Panc1 (cell line): Measurements from ENCODE around the gene SLC6A11. TPM values are rescaled to one million over a fixed set of nuclear protein-coding genes. Genes with fewer than 3 reads are reported as not detected.

Experiments used
- ATAC-seq: fragments of 200-7000 bp; cut with Tn5 transposase; 2 replicates; pipeline ENCODE4 v1.9.1; 2020; ENCODE audit warnings: mild to moderate bottlenecking, moderate library complexity
- BruUV-seq: library from RNA; stranded (reverse); fragments of 400-500 nt; replicated peaks from 2 replicates; lab custom pipeline; 2021; lab: Mats Ljungman, UMichigan
- CTCF ChIA-PET: fragments of 300-600 bp; sonication (Branson Sonifier 250); formaldehyde crosslinking; loops from one replicate; lab custom pipeline; 2022; ENCODE audit warnings: antibody characterized with exemption; lab: Charles Lee
- POLR2A ChIA-PET: fragments of 300-600 bp; sonication (Branson Sonifier 250); formaldehyde crosslinking; loops from one replicate; lab custom pipeline; 2022; ENCODE audit warnings: antibody characterized with exemption; lab: Charles Lee
- DNase-seq: peaks from one replicate; pipeline ENCODE4 v3.0.0-alpha.2; 2010; ENCODE audit warnings: low read depth, low spot score
- H3K27ac ChIP-seq: 2 replicates; pipeline ENCODE4 v1.5.1; 2011; ENCODE audit warnings: mild to moderate bottlenecking, low read length, inconsistent platforms
- H3K27me3 ChIP-seq: fragments of 200-500 bp; sonication (Bioruptor generic); 2 replicates; pipeline ENCODE4 v1.6.0; 2014; ENCODE audit warnings: low read length, inconsistent platforms; ENCODE audit not compliant: control insufficient read depth, insufficient read depth
- H3K36me3 ChIP-seq: fragments of 200-500 bp; sonication (Bioruptor generic); 2 replicates; pipeline ENCODE4 v1.5.1; 2014; ENCODE audit warnings: inconsistent platforms, mild to moderate bottlenecking, low read length, moderate library complexity; ENCODE audit not compliant: control insufficient read depth, insufficient read depth
- H3K4me1 ChIP-seq: 2 replicates; pipeline ENCODE4 v1.5.1; 2011; ENCODE audit warnings: inconsistent platforms, mild to moderate bottlenecking, low read length, moderate library complexity; ENCODE audit not compliant: control insufficient read depth, insufficient read depth
- H3K4me3 ChIP-seq, 2 experiments: 2 replicates each; pipeline ENCODE4 v1.5.1; 2011 to 2012; ENCODE audit warnings: low read depth in 2 of 2, low read length in 2 of 2, mild to moderate bottlenecking in 2 of 2, inconsistent platforms in 1 of 2, moderate library complexity in 1 of 2
- H3K9me3 ChIP-seq: fragments of 200-500 bp; sonication (Bioruptor generic); 2 replicates; pipeline ENCODE4 v1.5.1; 2014; ENCODE audit warnings: low read depth, mild to moderate bottlenecking, inconsistent platforms, low read length, moderate library complexity; ENCODE audit not compliant: control insufficient read depth, insufficient read depth
- CTCF ChIP-seq: fragments of 450-650 bp; IDR thresholded peaks from 2 replicates; pipeline ENCODE4 v1.5.1; 2017; ENCODE audit warnings: mild to moderate bottlenecking
- POLR2AphosphoS5 ChIP-seq: IDR thresholded peaks from 2 replicates; pipeline ENCODE4 v1.6.1; 2012; ENCODE audit warnings: mild to moderate bottlenecking, low read depth, low read length, moderate library complexity
- REST ChIP-seq, 2 experiments: IDR thresholded peaks; 2 replicates each; pipeline ENCODE4 v1.6.1; 2011 to 2012; ENCODE audit warnings: low read depth in 2 of 2, control low read depth in 1 of 2, low read length in 1 of 2, mild to moderate bottlenecking in 1 of 2, moderate library complexity in 1 of 2; ENCODE audit not compliant: insufficient read depth in 1 of 2
- SIN3A ChIP-seq: IDR thresholded peaks from 2 replicates; pipeline ENCODE4 v1.6.1; 2012; ENCODE audit warnings: low read depth, mild to moderate bottlenecking, low read length, moderate library complexity, borderline replicate concordance; ENCODE audit not compliant: insufficient read depth
- TCF7L2 ChIP-seq: IDR thresholded peaks from 2 replicates; pipeline ENCODE4 v1.6.1; 2011; ENCODE audit warnings: mild to moderate bottlenecking, low read depth, low read length, inconsistent platforms
- in situ Hi-C: cut with HindIII; loops from 2 replicates; pipeline ENCODE4 v1.10.0; 2016; ENCODE audit warnings: low sequenced_read_pairs, low pct_unique_long_range_greater_than_20kb
- intact Hi-C: fragments of 100-400 bp; cut with micrococcal nuclease; formaldehyde crosslinking; loops from one replicate; pipeline ENCODE4 v1.10.0; 2022; ENCODE audit not compliant: unreplicated experiment
- total RNA-seq: library from RNA; stranded (reverse); gene quantifications from one replicate; pipeline ENCODE4 v1.2.1, GENCODE V29; 2021; ENCODE audit not compliant: unreplicated experiment

The SLC6A11 gene
- total RNA-seq, 1 experiment from 2014 or later = not detected

- POLR2A ChIA-PET = no interaction called here
Measured at GRCh38 chr3:10983219-10983916, 167.3 kb downstream of the SLC6A11 start.

GRCh38 chr3:10984371-10984896, 168.4 kb downstream of the SLC6A11 start:
- ChIA-PET CTCF (no interaction called here), POLR2A (no interaction called here)
- intact Hi-C loops = no loop called here
- H3K27ac ChIP-seq = no peak overlapping the region
- peaks cover 5% of the 10 kb centered on the region for H3K27me3 ChIP-seq
- DNase-seq = no peak
- TF ChIP-seq TCF7L2 = no peak
- no peak for TF ChIP-seq REST (IDR thresholded peaks at IDR 0.05; ENCODE audit: insufficient read depth in 1 of 2, low read depth in 2 of 2, low read length in 1 of 2)
- TF ChIP-seq POLR2AphosphoS5 = no peak
- TF ChIP-seq SIN3A = no peak
- no peak for TF ChIP-seq CTCF
- ATAC-seq = no peak
- H3K9me3 ChIP-seq = no peaks in the 10 kb centered on the region
- BruUV-seq = no TSS peak
- H3K4me3 ChIP-seq = no peak overlapping the region
- no peaks in the 10 kb centered on the region for H3K36me3 ChIP-seq
- H3K4me1 ChIP-seq = no peaks in the 10 kb centered on the region
- in situ Hi-C loops = no loop called here

More at GRCh38 chr3:10983219-10983916, 167.3 kb downstream of the SLC6A11 start:
- peak; percentile 32 for DNase-seq
- no TSS peak for BruUV-seq
- Histone ChIP-seq H3K27ac (no peak overlapping the region), H3K4me3 (no peak overlapping the region), H3K27me3 (peaks cover 5% of the 10 kb centered on the region), H3K4me1 (no peaks in the 10 kb centered on the region), H3K36me3 (no peaks in the 10 kb centered on the region), H3K9me3 (no peaks in the 10 kb centered on the region)
- no peak for TF ChIP-seq POLR2AphosphoS5
- TF ChIP-seq SIN3A = no peak
- TF ChIP-seq CTCF = peak; percentile 87
- no peak for TF ChIP-seq REST (IDR thresholded peaks at IDR 0.05; ENCODE audit: insufficient read depth in 1 of 2, low read depth in 2 of 2, low read length in 1 of 2)
- no peak for TF ChIP-seq TCF7L2
- CTCF ChIA-PET = no interaction called here
- intact Hi-C loops = no loop called here
- in situ Hi-C loops = no loop called here
- ATAC-seq = peak; percentile 92
